Ureter (tissue), 1 donor: ENCODE measurements around the gene PPP1R3G. TPM values are rescaled to one million over a fixed set of nuclear protein-coding genes. Genes with fewer than 3 reads are reported as not detected.
"Not testable (repeated sequence)": the region's sequence is repeated elsewhere in the genome, so short reads cannot be mapped to it uniquely, and the experiment has no call there.

Experiments
- DNase-seq: peaks from one replicate; pipeline ENCODE4 v3.0.0-alpha.2; 2020; ENCODE audit warnings: low spot score
- total RNA-seq: library from RNA; stranded (reverse); gene quantifications from one replicate; pipeline ENCODE4 v1.2.4, GENCODE V29; 2023
- donor health status: DM: yes; HTN: yes; CAD: no.

The PPP1R3G gene
- 2.9 TPM for total RNA-seq

DNA sequence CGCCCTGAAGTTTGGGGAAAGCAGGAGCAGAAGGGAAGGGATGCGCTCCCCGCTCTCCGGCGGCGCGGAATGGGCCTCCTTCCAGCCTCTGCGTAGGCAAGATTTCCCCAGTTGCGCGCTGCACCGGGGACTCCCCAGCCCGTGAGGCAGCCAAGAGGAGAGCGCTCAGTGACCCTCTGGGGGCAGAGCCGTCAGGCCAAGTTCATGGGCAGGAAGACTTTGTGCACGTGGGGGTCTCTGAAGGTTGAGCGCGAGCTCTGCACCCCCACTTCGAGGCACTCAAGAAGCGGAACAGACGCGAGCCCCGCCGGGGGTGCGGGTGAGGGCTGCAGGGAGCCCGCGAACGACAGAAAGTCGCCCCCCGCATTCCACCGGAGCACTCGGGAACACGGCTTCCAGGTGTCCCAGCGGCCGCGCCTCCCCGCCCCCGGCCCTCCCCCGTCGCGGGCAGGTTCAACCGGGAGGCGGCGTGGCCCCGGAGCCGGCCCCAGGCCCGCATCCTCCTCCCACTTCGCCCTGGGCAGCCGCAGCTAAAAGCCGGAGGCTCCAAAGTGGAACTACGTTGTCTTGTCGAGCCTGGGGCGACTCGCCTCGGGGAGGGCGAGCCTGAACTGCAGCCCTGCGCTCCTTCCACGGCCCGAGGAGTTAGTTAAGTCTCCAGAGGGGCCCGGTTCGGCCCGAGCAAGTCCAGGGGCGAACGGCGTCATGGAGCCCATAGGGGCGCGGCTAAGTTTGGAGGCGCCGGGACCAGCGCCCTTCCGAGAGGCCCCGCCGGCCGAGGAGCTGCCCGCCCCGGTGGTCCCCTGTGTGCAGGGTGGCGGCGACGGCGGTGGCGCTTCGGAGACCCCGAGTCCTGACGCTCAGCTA lies at the start of gene PPP1R3G:
Gene PPP1R3G (plus strand): TSS at position 561 of the 867 bp plus-strand sequence. CDS start 145 bp downstream, at position 706.
- peak; percentile 69 for DNase-seq

DNA sequence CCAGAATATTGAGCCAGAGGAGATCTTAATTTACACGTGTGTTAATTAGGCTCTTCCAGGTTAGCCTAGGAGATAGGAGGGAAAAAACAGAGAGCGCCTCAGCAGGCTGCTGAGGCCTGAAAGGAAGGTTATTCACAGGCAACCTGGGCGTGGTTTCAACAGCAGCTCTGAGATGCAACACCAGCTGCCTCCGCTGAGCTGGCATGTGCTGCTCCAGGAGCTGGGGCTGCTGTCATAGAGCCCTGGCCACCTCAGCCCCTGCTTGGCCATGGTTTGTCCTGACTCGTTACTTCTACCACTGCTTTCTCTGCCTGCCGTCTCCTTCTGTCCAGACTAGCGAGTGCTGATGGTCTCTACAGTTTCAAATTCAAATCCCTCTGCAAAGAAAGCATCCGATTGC lies 48.9 kb upstream of the PPP1R3G start:
- no peak for DNase-seq

DNA sequence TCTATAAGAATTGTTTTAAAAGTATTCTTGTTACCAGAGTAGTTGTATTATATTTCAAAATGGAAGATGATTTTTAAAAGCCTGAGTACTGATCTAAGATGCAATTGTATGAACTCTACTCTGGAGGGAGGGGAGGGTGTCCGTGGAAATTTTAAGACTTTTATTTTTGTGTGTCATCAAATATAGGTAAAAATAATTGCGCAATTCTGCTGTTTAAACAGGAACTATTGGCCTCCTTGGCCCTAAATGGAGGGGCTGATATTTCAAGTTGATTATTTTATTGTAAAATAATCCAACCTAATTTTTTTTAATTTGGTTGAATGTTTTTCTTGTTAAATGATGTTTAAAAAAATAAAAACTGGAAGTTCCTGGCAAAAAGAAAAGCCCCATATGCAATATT lies 43.2 kb upstream of the PPP1R3G start:
- no peak for DNase-seq

DNA sequence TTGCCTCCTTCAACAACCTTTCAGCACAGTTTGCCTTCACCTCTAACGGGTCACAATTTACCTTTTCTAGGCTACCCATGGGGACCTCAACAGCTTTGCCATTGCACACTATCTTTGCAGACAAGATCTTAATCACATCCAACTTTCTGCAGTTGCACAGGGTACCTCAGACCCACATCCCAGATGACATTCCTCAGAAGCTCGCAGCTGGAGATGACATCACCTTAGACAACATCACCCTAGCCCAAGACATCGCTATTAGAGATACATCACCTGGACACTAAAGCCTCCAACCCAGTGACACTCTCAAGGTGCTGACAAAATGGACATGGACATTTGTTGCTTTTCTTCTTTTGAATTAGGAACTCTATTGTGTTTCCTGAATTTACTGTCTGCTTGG lies 42.7 kb upstream of the PPP1R3G start:
- DNase-seq: no peak

DNA sequence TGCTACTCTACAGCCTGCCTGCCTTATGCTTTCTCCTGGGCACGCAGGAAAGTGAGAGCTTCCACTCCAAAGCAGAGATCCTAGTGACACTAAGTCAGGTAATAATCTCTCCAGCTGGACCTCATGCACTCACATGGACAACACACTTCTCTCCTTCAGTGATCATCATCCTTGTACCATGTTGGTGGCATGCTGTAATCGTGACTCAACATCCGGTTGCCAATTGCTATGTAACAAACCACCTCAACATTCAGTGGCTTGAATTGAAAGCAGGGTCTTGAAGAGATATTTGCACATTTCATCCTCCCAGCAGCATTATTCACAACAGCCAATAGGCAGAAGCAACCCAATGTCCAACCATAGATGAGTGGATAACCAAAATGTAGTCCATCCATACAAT lies 40.3 kb upstream of the PPP1R3G start:
- no peak for DNase-seq

DNA sequence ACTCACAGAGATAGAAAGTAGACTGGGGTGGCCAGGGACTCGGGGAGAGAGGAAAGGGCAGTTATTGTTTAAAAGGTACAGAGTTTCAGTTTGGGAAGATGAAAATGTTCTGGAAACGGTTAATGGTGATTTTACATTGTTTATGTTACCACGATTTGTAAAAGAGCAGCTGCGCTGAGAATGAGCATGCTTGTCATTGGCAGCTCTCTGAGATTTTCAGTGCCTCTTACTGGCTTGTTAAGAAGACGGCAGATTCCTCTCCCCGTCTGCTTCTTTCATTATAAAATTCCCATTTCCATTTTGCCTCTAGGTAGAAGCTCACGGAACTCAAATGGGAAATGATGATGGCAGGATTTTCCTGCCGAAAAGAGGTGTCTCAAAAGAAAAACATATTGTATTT lies 39.7 kb upstream of the PPP1R3G start:
- DNase-seq: no peak

DNA sequence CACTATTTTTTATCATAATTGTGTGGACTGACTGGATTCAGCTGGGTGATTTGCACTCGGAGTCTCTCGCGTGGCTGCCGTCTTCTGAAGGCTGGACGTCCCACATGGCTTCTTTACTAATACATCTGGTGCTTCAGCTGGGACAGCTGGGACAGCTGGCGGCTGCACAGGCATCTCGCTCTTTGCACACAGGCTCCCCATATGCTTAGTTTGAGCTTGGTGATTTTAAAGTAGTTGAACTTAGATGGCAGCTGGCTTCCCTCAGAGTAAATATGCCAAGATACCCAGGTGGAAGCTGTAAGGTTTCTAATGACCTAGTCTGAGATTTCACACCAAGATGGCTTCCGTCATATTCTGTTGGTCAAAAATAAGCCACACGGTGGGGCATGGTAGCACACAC lies 38.7 kb upstream of the PPP1R3G start:
- no peak for DNase-seq

DNA sequence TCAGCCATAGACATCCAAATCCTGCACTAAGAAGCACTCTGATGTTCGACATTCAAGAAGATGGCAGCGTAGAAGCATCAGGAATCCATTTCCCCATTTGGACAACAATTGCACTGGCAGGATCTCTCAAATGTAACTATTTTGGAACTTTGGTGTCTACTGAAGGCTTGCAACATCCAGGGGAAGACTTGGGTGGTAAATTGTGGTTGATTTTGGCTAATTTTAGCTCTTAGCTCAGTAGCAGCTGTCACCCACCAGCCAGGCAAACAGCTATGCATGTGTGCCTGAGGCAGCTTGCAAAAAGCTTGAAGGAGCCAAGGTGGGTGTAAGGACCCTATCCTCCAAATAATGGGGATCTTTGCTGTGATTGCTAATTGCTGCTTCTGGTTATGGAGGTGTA lies 35.1 kb upstream of the PPP1R3G start:
- DNase-seq: no peak

DNA sequence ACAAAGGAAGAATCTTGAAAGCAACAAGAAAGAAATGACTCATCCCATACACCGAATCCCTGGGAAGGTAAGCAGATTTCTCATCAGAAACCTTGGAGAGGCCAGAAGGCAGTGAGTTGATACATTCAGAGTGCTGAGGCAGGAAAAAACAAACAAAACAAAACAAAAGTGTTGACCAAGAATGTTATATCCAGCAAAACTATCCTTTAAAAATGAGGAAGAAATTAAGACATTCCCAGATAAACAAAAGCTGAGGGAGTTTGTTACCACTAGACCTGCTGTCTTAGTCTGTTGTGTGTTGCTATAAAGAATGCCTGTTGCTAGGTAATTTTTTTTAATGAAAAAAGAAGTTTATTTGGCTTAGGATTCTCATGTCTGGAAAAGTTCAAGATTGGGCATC lies 33.7 kb upstream of the PPP1R3G start:
- no peak for DNase-seq

DNA sequence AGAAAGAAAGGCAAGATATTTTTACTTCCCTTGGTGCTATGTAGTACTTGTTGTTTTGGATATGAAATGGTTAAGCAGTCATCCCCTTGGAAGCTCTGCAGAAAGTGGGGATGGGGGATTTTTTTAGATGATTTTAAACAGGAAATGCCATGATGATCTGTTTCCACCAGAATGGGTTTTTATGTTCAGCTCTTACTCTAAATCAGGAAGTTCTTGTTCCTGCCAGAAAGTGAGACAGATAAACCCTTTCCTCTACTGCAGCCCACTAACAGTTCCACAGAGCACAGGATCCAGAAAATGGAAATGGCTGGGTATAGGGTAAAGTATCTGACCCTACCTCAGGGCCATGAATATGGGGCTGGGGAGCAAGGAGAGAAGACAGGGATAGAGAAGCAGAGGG lies 32.1 kb upstream of the PPP1R3G start:
- DNase-seq: no peak

DNA sequence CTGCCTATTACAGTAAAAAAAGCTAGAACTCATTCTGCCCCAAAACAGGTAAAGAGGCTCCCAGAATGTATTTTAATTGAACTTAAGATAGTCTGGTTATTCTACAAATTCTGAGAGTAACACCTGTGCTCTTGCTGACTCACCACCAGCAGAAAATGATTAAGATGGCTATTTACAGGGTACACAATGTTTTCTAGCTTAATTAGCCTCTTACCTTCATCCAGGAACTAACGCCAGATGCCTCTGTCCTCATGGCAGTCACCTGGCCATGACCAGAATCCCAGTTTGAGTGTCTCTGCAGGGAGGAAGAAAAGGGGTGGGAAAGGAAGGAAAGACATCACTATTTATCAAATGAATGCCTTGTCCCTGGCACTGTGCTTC lies 31.3 kb upstream of the PPP1R3G start:
- DNase-seq: no peak

DNA sequence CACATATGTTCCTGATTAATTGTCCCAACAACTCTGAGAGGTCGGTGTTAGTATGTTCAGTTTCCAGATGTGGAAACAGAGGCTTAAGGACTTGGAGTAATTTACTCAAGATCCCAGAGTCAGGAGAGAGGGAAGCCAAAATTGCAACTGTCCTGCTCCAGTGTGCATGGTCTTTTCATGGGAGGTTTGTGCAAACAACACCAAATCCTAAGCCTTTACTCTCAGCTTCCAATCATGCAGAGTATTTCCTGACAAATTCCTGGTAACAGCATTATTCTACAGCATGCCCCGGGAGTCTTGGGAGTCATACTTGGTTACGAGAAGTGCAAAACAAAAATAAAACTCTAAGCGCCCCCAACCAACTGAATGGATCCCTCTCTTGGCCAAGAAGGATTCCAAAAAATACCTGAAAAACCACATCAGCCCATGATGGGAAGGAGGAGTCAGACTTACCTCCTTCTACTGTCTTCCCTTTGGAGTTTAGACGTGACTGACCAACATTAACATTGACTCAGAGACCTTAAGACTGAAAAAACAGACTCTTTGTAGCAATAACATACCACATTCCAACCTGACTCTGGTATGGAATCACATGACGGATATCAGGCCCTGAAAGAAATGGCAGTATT lies 30.8 kb upstream of the PPP1R3G start:
- no peak for DNase-seq

DNA sequence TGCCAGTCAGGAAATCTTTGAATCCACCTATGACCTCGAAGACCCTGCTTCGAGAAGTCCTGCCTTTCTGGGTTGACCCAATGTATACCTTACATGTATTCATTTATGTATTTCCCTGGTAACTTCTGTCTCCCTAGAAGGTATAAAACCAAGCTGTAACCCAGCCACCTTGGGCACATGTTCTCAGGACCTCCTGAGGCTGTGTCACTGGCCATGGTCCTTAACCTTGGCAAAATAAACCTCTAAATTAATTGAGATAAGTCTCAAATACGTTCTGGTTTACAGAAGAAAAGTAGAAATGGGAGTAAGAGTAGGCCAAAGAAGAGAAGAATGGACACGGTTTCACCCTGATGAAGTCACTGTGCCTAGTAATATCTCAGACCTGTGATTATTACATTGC lies 30.0 kb upstream of the PPP1R3G start:
- no peak for DNase-seq

DNA sequence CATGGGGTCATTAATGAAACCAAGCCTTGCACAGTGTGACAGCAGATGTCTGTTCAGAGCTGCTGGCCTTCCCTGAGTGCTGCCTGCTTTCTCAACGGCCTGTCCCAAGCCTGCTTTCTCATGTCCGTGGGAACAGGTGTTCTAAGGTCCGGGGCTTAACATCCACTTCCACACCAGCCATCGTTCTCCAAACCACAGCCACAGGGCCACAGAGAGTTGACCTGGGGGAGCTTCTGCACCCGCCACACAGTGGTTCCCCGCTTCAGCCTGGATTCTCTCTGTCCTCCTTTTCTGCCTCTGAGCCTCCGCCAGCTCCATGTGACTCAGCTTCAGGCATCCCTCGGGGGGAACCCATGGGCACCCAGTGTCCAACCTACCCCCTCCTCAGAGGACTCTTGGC lies 26.9 kb upstream of the PPP1R3G start:
- no peak for DNase-seq

DNA sequence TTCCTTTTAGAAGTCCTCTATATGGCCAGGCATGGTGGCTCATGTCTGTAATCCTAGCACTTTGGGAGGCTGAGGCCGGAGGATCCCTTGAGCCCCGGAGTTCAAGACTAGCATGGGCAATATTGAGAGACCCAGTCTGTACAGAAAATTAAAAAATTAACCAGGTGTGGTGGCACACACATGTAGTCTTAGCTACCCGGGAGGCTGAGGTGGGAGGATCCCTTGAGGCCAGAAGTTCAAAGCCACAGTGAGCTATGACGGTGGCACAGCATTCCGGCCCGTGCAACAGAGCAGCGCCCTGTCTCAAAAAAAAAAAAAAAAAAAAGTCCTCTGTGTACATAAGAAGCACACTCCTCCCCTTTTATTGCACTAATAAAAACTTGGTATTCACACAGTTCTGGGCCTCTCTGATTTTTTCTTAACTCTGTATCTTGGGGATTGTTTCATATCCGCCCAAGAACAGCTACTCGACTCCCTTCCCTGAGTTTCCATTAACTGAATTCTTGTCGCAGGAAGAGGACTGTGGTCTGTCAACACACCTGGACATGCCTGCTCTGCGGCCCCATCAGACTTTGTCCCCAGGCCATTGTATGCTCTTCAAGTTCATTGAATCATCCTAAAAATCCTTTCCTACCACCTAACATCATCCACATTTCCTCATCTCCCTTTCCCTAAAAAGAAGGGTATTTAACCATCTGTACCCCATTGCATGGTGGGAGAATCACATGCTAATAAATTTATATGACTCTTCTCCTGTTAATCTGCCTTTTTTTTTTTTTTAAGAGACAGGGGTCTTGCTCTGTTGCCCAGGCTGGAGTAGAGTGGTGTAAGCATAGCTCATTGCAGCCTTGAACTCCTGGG lies 25.9 kb upstream of the PPP1R3G start:
- DNase-seq: no peak

DNA sequence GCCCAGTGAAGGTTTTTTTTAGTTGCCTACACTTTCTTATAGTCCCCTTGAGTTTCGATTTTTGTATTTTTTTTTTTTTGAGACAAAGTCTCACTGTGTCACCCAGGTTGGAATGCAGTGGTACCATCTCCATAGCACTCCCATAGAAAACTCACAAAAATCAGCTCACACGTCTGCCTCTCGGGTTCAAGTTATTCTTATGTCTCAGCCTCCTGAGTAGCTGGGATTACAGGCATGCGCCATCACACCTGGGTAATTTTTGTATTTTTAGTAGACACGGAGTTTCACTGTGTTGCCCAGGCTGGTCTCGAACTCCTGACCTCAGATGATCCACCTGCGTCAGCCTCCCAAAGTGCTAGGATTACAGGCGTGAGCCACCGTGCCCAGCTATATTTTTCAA lies 24.7 kb upstream of the PPP1R3G start:
- not testable (repeated sequence) for DNase-seq

DNA sequence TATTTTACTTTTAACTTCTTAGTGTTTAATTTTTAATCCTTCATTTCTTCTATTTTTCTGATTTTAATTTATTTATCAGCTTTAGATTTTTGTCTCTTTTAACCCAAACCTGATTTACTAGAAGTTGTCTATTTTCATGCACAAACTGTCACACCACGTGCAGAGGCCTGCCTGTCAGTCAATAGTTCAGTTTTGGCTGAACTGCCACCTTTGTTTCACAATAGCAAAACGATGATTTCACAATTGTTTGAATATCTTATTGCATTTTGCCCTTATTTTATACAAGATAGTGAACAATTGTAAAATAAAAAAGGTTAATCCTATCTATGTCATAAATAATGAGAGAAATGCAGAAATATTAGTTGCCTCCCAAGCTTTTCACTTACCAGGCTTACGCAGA lies 24.0 kb upstream of the PPP1R3G start:
- DNase-seq: no peak

DNA sequence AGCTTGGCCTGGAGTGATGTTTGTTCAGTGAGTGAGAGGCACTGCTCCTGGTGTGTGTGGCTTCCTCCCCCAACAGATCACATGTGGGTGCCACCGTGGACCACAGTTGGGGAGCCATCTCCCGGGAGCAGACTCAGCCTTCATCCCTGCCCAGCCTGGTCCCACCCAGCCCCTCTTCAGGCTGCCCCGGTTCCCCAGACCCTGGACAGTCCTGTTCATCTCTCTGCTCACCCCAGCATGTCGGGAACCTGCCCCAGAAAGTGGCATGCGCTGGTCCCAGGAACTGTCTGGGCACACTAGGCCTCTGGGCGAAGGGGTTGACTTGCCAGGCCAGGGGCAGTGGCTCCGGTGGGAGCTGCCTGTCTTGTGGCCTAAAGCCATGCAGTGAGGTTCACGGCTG lies 21.5 kb upstream of the PPP1R3G start:
- DNase-seq: no peak

DNA sequence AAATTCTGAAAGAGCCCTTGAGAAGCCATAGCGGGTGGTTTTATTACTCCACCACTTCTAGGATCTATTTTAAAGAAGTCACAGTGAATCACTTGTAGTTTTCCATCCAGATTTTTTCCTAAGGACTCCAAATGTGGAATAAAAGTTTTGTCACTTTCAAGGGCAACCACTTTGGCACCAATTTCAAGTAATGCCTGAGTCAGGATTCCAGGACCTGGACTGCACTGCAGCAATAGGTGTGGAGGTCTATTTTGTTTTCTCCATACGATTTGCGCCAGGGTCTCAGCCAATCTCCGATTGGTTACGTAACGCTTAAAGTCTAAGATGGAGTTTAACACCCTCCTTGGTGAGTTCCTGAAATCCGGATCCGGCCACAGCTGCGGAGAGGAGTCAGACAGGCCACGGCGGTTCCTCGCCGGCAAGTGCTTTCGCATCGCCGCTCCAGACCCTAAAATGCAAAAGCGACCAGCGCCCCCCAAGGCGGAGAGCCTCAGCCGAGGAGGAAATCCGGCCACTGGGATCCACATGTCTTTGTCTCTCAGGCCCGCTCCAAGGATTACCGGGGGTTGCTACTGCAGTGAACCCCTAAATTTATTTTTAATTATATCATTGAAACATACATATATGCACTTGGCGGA lies 18.6 kb upstream of the PPP1R3G start:
- DNase-seq: no peak

DNA sequence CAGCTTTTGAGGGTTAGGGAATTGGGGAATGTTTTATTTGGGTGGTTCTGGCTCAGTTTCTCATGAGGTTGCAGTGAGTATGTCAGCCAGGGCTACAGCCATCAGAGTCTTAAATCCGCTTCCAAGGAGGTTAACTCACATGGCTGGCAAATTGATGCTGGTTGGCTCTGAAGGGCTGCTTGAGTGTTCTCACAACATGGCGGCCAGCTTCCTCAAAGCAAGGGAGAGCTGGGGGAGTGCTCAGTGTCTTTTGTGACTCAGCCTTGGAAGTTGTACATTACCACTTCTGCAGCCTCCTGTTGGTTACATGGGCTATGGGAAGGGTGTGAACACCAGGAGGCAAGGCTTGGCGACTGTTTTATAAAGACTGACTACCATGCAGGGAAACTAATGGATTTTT lies 17.8 kb upstream of the PPP1R3G start:
- DNase-seq: no peak

DNA sequence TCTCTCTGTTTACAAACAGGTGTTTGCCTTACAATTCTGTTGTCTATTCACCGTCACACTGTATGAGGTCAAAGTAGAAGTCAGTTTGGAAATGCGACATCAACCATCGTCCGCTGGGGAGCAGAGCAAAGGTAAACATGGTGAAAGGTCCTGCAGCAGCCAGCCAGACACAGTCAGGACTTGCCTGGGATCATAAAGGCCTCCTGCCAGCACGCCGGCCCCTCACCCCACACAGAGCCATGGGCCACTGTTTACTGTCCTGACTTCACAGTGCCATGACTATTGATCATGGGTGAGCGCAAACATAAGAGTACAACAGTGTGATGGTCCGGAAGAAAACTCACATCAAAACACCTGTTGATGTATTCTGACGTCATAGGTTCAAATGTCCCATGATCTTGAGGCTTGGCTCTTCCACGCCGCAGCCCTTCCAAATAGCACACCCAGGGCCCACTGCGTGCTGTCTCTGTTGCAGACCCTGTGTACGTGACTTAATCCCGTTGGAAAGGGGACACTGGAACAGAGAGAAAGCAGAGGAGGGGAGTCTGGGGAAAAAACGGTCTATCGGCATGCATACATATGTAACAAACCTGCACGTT lies 16.9 kb upstream of the PPP1R3G start:
- no peak for DNase-seq

DNA sequence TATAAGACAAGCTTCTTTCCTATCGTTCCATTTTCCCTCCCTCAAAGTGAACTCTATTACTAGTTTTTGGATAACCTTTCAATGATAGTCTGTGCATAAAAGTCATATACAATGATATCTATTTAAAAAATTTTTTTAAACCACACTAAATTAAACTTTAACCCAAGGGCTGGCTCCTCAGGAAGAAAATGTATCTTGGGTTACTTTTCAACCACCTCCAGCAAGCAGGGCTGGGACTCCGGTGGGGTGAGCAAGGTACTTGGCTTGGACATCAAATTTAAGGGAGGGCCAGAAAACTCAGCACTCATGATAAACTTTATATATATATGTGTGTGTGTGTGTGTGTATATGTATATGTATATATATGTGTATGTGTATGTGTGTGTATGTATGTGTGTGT lies 13.9 kb upstream of the PPP1R3G start:
- no peak for DNase-seq
